WERI-Rb-1 (cell line): ENCODE measurements around the gene MAP4.

Source experiments
- DNase-seq: peaks from one replicate; pipeline ENCODE4 v3.0.0-alpha.2; 2020
- H3K27ac ChIP-seq: fragments of 250-450 bp; sonication (Bioruptor Pico); 2 replicates; pipeline ENCODE4 v1.5.1; 2020; ENCODE audit warnings: mild to moderate bottlenecking, moderate library complexity
- H3K27me3 ChIP-seq: fragments of 250-450 bp; sonication (Bioruptor Pico); 2 replicates; pipeline ENCODE4 v1.5.1; 2021; ENCODE audit warnings: mild to moderate bottlenecking, low read depth, moderate library complexity; ENCODE audit not compliant: insufficient read depth, severe bottlenecking
- H3K36me3 ChIP-seq: fragments of 250-450 bp; sonication (Bioruptor Pico); 2 replicates; pipeline ENCODE4 v1.5.1; 2020; ENCODE audit warnings: mild to moderate bottlenecking, moderate library complexity
- H3K4me3 ChIP-seq: 2 replicates; pipeline ENCODE4 v1.5.1; 2011; ENCODE audit warnings: low read depth, mild to moderate bottlenecking, control low read depth, low read length
- H3K9me3 ChIP-seq: fragments of 250-450 bp; sonication (Bioruptor Pico); 2 replicates; pipeline ENCODE4 v1.5.1; 2021; ENCODE audit warnings: mild to moderate bottlenecking, moderate library complexity; ENCODE audit not compliant: severe bottlenecking
- CTCF ChIP-seq: IDR thresholded peaks from 2 replicates; pipeline ENCODE4 v1.5.1; 2011; ENCODE audit warnings: low read depth, mild to moderate bottlenecking, control low read depth, inconsistent platforms, low read length

The MAP4 gene

GRCh38 chr3:48047841-48048464 is 31.7 kb upstream of the MAP4 start:
- TF ChIP-seq CTCF: no peak
- Histone ChIP-seq H3K4me3 (no peak overlapping the region), H3K9me3 (no peaks in the 10 kb centered on the region), H3K27ac (no peak overlapping the region), H3K36me3 (0 out of 2 replicates have a peak, but pooled peaks cover 6% of the 10 kb centered on the region), H3K27me3 (no peaks in the 10 kb centered on the region)
- no peak for DNase-seq

DNA sequence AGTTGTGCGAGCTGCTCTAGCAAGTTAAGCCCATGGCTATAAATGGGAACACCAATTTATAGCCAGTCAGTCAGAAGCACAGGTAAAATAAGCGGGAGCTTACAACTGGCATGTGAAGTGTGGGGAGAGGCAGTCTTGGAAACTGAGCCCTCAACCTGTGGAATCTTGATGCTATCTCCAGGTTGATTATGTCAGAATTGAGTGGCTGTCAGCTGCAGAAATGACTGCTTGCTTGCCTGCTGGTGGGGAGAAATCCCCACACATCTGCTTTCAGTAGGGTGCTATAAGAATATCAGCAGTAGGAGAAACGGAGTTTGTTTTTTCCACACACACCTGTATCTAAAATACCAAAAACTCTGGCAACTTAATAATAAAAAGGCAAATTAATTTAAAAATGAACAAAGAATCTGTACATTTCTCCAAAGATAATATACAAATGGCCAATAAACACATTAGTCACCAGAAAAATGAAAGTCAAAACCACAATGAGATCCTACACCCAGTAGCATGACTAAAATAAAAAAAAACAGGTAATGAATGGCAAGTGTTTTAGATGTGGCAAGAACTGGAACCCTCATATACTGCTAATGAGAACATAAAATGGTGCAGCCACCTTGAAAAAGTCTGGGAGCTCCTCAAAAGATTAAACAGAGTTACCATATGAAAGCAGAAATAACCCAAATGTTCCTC is 26.0 kb upstream of the MAP4 start:
- H3K36me3 ChIP-seq: no peaks in the 10 kb centered on the region
- no peak overlapping the region for H3K4me3 ChIP-seq
- no peak for TF ChIP-seq CTCF
- no peak overlapping the region for H3K27ac ChIP-seq
- no peaks in the 10 kb centered on the region for H3K9me3 ChIP-seq
- DNase-seq: no peak
- no peaks in the 10 kb centered on the region for H3K27me3 ChIP-seq

GRCh38 chr3:48039487-48040190 is 23.4 kb upstream of the MAP4 start:
- Histone ChIP-seq H3K9me3 (no peaks in the 10 kb centered on the region), H3K27me3 (no peaks in the 10 kb centered on the region), H3K36me3 (no peaks in the 10 kb centered on the region), H3K27ac (no peak overlapping the region), H3K4me3 (no peak overlapping the region)
- no peak for TF ChIP-seq CTCF
- no peak for DNase-seq

GRCh38 chr3:48038971-48039481 is 22.8 kb upstream of the MAP4 start:
- H3K36me3 ChIP-seq: no peaks in the 10 kb centered on the region
- no peaks in the 10 kb centered on the region for H3K9me3 ChIP-seq
- no peak for DNase-seq
- TF ChIP-seq CTCF: no peak
- H3K4me3 ChIP-seq: no peak overlapping the region
- H3K27me3 ChIP-seq: no peaks in the 10 kb centered on the region
- no peak overlapping the region for H3K27ac ChIP-seq

DNA sequence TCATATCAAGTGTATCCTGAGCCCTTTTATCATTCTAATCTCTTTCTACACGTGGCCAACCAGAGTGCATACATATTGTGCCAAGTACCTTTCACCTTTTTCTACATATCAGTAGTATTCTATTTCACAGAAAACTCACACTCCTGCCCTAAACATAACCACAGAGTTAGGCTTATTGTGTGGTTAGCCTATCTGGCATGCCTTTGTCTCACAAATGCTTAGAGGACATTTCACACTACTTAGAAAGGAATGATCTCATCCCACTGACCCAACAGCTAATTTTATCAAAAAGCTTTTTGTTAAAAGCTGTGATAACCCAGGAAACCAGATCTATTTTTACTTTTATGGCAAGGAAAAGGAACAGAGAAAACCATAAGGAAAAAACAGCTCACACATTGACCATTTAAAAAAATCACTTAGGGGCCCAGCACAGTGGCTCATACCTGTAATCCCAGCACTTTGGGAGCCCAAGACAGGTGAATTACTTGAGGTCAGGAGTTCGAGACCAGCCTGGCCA is 17.8 kb upstream of the MAP4 start:
- no peak for DNase-seq
- Histone ChIP-seq H3K4me3 (no peak overlapping the region), H3K36me3 (no peaks in the 10 kb centered on the region), H3K9me3 (no peaks in the 10 kb centered on the region), H3K27me3 (no peaks in the 10 kb centered on the region), H3K27ac (no peak overlapping the region)
- TF ChIP-seq CTCF: no peak
